Measurements from ENCODE around the gene ACSM6. TPM values are rescaled to one million over a fixed set of nuclear protein-coding genes. Genes with fewer than 3 reads are reported as not detected.

Gene ACSM6
- total RNA-seq, 2 experiments from 2014 or later = not detected

DNA sequence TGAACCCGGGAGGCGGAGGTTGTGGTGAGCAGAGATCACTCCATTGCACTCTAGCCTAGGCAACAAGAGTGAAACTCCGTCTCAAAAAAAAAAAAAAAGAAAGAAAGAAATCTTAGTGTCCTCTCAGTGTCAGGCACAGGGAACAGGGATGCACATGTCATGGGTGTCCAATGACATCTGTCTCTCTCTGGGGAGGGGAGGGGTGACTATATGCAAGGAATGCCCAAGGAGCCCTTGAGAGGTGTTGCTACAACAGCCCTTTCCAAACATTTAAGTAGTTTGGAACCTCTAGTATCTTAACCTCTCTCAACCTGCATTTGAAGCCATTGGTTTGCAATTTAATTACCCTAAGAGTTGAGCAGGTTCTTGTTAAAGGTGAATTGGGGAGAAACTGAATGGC is 67.9 kb downstream of the ACSM6 start:
- CTCF ChIA-PET = no interaction called here
- POLR2A ChIA-PET = no interaction called here

DNA sequence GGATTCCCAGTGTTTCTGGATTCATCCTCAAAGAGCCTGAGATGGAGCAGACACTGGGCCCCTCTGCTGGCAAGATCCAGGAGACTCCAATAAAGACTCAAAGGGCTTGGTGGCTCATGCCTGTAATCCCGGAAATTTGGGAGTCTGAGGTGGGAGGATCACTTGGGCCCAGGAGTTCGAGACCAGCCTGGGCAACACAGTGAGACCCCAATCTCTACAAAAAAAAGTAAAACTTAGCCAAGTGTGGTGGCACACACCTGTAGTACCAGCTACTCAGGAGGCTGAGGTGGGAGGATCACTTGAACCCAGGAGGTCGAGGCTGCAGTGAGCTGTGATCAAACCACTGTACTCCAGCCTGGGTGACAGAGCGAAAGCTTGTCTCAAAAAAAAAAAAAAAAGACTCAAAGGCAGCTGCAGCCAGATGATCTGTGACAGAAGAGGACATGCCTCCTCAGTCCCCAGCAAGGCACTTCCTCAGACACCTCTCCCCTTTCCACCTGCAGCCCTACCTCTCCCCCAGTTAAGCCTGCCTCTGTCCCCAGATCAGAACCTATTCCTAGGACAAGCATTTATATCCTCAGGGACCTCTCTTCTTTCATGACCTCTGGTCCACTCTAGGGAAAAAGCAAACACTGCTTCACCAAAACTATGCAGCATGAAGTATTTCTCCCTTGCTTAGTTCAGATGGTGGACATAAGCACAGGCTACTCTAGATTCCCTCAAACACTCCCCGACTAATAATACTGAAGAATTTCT is 68.9 kb downstream of the ACSM6 start:
- CTCF ChIA-PET = no interaction called here
- POLR2A ChIA-PET = no interaction called here

DNA sequence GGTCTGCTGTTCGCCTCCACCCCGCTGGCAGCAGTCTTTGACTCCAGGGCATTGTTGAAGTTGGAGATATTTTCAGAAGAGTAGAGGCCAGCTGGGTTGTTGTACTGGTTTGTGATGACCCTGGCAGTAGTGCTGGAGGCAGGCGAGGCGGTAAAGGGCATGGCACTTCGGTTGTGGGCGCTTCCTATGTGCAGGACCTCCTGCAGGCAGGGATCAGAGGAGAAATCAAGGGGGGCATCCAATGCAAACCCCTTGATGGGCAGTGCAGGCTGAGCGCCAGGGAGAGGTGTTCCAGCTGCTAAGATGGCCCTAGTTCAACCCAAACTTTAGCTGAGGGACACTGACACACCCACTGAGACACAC is 69.8 kb downstream of the ACSM6 start:
- CTCF ChIA-PET = interaction anchor here (0.5 kb wide), 1 partner anchor 256 kb away, joined by 3 read pairs; no protein-coding TSS in a partner anchor
- POLR2A ChIA-PET = no interaction called here

DNA sequence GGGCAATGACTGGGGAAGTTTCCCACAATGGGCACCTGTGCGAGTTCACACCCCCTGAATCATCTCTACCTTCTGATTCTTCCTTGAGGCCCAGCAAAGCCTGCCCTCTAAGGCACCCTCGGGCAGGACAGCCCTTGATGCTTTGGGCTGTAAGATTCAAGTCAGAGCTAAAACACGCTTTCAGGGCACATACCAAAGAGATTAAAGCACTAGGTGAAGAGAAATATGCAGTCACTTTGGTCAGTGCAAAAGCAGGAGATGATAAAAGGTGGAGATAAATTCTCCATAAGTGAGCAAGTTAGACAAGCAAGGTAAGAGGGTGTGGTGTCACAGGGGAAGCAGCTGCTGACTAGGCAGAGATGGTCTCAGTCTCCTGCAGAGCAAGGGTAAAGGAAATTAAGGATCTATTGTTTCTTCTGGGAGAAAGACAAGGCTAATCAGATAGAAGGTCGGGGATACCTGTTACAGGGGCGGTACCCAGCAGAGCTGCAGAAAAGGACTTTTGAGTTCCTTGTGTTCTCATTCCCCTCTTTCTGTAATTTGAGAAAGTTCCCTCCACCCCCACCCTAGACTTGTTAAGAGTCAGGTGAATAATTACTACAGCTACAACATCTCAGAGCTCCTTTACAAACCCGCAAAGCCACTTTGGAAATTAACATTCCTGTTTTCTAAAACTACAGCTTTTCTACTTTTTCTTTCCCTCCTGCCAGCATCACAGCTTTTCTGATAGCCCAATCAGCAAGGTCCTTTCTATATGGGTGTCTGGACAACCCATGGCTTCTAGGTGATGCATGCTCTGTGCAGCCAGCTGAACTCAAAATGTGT is 70.4 kb downstream of the ACSM6 start:
- CTCF ChIA-PET = interaction anchor here (0.5 to 1.0 kb wide), 2 partner anchors 26 to 255 kb away, joined by 3 to 4 read pairs; no protein-coding TSS in a partner anchor
- POLR2A ChIA-PET = no interaction called here

DNA sequence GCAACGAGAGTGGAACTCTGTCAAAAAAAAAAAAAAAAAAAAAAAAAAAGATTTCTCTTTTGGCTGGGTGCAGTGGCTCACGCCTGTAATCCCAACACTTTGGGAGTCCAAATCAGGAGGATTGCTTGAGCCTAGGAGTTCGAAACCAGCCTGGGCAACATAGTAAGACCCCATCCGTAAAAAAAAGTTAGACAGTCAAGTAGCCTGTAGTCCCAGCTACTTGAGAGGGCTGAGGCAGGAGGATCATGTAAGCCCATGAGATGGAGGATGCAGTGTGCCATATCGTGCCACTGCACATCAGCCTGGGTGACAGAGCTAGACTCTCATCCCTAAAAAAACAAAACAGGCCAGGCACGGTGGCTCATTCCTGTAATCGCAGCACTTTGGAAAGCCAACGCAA is 71.5 kb downstream of the ACSM6 start:
- POLR2A ChIA-PET = no interaction called here
- CTCF ChIA-PET = interaction anchor here (1.0 kb wide), 1 partner anchor 27 kb away, joined by 4 read pairs; no protein-coding TSS in a partner anchor

DNA sequence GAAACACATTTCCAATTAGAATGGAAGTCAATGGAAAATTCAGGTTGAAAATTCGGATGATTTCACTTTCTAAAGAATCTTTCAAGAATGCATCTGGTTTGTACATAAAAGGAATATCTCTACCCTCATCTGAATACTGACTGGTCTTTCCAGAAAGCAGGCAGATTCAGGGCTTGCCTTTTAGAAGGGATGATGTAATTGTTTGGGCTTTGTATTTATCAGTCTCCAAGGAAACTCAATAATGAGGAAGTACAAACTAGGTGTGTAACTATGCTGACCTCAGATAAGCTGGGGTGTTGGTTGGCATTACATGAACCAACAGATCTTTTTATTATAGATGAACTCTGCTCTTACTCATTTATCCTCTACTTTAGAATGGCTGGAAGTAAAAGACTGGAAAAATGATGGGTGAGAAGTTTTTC is 72.6 kb downstream of the ACSM6 start:
- POLR2A ChIA-PET = no interaction called here
- CTCF ChIA-PET = no interaction called here

DNA sequence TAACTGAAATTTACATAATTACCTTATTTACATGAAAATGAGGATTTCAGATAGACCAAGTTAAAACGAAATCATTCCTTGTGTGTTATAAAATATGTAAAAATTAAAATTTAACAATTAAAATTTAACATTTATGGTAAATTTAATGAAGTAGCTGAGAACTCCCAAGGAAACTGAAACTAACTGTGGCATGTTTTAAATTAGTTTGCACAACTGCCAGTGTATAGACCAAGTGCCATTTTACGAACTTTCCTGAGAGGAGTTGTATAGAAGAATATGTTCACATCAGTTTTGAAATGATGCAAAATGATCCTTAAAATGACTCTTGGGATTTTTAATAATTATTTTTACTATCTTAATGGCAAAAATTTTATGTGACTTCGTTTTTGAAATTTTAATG is 73.2 kb downstream of the ACSM6 start:
- CTCF ChIA-PET = no interaction called here

DNA sequence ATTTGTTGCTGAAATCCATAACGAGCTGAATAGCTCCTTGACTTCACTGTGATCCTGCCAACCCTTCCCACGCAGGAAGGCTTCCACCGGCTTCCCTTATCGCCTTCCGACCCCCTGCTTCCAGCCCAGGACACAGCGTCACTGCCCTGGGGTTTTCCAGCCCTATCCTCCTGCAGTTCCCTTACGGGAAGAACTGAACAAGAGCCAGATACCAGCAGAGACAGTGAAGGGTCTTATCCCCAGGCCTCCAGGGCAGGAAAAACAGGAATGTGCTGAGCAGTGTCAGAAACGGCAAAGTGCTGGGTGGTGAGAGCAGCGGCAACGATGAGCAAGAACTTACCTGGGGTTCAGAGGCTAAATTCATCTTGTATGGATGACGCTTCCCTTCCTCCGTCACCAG is 74.4 kb downstream of the ACSM6 start:
- POLR2A ChIA-PET = no interaction called here
- CTCF ChIA-PET = no interaction called here

More for the DNA sequence above, 73.2 kb downstream of the ACSM6 start:
- POLR2A ChIA-PET = no interaction called here

DNA sequence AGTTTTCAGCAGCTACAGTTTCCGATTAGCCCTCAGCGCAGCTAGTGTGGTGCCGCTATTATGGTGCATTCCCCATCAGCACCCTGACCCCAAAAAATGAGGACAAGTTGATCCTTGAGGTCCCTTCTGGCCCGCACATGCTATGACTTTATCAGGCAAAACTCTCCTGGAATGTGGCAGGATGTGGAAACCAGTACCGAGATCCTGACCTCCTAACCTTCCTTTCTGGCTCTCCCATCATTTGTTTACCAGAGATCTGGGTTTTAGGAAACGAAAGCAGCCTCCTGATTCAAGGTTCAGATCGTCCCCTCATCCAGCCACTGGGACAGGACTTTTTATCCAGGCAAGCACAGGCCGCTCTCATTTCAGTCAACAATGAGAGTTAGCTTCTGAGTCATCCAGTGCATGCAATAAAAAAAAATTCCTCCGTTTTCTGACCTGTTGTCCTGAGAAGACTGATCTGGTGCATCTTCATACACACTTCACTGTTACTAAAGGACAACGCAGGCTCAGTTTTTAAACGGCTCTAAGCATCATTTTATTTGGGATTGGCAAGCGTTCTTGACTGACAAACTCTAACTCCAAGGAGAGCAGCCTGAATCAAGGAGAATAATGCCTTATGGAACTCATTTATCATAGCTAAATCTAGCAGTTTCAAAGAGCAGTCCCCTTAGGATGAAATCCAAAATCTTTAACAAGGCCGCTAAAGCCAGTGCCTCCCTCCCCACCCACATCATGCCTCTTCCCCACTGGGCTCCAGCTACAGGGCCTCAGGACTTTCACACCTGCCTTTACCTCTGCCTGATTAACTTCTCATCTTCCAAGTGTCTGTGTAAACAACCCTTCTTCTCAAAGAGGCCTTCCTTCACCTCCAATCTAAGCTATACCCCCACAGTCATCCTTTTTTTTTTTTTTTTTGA is 79.6 kb downstream of the ACSM6 start:
- ChIA-PET POLR2A (no interaction called here), CTCF (interaction anchor here (1.4 to 1.7 kb wide), 2 partner anchors 28 to 39 kb away, joined by 4 to 8 read pairs; no protein-coding TSS in a partner anchor)

DNA sequence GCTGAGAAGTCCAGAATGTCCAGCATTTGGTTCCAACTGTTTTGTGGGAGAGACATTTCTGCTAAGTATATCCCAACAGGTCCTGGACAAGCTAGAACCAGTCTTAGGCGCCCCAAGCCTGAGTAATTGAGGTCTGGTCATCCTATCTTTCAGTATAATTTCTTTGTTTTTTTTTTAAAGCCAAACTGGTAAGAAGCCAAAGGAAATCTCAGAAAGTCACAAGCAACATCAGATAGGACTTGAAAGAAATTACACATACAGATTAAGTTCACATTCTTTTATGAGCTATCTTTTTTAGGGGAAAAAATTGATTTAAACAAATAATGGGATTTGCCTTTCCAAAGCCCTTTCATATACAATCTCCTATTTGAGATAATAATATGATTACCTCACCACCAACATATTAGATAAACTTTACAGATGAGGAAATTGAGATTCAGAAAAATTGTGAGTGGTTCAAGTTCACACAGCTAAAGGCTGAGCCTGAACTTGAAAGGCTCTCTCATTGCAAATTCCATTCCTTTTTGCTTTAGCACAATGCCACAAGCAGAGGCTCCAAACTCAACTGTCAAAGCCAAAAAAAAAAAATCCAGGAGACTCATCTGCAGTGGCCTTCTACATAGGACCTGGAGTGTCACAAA is 81.8 kb downstream of the ACSM6 start:
- CTCF ChIA-PET = no interaction called here

DNA sequence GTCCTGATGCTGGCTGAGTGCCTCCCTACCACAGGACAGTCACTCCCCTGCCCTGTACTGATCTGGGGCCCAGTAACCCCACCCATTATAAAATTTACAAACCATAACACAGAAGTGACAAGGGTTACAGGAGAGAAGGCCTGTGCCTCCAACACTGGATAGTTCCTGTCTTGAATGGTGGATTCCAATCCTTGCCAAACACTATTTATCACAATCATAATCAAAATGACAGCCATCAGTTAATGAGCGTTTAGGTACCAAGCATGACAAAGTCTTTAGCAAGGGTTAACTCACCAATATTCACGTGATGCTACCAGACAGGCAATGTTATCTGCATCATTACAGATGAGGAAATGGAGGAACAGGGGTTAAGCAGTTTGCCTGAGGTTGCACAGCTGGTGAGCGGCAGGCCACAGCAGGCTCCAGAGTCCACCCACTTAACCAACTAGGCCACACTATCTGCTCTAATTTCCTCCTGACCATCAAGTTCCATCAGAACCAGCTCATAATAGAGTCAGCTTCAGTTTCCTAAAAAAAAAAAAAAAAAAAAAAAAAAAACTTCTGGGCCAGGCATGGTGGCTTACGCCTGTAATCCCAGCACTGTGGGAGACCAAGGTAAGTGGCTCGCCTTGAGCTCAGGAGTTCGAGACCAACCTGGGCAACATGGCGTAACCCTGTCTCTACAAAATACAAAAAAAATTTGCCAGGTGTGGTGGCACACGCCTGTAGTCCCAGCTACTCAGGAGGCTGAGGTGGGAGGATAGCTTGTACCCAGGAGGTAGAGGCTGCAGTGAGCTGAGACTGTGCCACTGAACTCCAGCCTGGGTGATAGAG is 82.5 kb downstream of the ACSM6 start:
- POLR2A ChIA-PET = interaction anchor here (0.6 kb wide), 1 partner anchor 14 kb away, joined by 7 read pairs; the partner anchor contains the start of gene PDLIM1
- CTCF ChIA-PET = no interaction called here

More for the DNA sequence above, 81.8 kb downstream of the ACSM6 start:
- POLR2A ChIA-PET = no interaction called here

DNA sequence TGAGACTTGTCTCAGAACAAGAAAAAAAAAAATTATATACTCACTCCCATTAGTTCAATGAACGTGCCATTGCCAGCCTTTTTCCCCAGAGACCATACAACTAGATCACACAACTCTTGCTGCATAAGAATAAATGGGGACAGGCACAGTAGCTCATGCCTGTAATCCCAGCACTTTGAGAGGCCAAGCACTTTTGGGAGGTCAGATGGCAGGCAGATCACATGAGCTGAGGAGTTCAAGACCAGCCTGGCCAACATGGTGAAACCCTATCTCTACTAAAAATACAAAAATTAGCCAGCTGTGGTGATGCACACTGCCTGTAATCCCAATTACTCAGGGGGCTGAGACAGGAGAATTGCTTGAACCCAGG is 83.1 kb downstream of the ACSM6 start:
- ChIA-PET CTCF (no interaction called here), POLR2A (no interaction called here)

DNA sequence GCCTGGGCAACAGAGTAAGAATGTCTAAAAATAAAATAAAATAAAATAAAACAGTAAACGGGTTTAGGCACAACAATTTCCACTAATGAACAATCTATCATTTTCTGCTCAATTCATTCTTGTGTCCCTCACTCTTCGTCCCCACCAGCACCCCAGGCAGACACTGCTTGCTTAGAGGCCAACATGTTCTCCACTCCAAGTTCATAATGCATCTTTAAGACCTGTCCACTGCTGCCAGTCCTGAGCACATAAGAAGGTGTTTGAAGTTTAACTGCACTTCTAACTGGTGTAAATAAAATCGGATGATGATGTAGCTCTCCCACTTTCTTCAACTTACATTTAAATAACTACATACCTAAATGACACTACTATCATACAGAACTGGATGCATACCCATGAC is 83.6 kb downstream of the ACSM6 start:
- POLR2A ChIA-PET = no interaction called here
- CTCF ChIA-PET = no interaction called here

Other genes starting within 250 kb of the ACSM6 start
- under 1 TPM; 0.15 to 0.21 TPM for gene CYP2C8, start 124.7 kb upstream of the ACSM6 start, total RNA-seq
- under 1 TPM; 0.44 to 0.78 TPM for gene PDLIM1, start 96.8 kb downstream of the ACSM6 start, total RNA-seq